Stimulated activated CD4-positive, alpha-beta T cell treated with anti-CD3 and anti-CD28 coated beads, Interleukin-4, amount 100 ng/mL, for 4 hours (primary cell): Measurements from ENCODE around the gene PHLPP2.

Experiments used
- DNase-seq, 2 experiments: peaks; one replicate each; pipeline ENCODE4 v3.0.0-alpha.2; 2020

The PHLPP2 gene

GRCh38 chr16:71669926-71670536 lies 54.5 kb downstream of the PHLPP2 start:
- DNase-seq, result no peak

GRCh38 chr16:71666928-71667707 lies 57.4 kb downstream of the PHLPP2 start:
- DNase-seq, result no peak

- no peak for DNase-seq
These were observed 58.2 kb downstream of the PHLPP2 start for GRCh38 chr16:71666264-71666663.

- DNase-seq, result no peak
These were observed 65.0 kb downstream of the PHLPP2 start for GRCh38 chr16:71659471-71659870.

GRCh38 chr16:71658771-71659170 lies 65.7 kb downstream of the PHLPP2 start:
- no peak for DNase-seq

- DNase-seq, result no peak
These were observed 74.8 kb downstream of the PHLPP2 start for GRCh38 chr16:71649704-71650103.

- DNase-seq, result no peak
These were observed 75.6 kb downstream of the PHLPP2 start for GRCh38 chr16:71648921-71649320.

- no peak for DNase-seq
These were observed 76.3 kb downstream of the PHLPP2 start for GRCh38 chr16:71648162-71648561.

- DNase-seq, result no peak
These were observed 77.1 kb downstream of the PHLPP2 start for GRCh38 chr16:71647391-71647790.

- no peak for DNase-seq
These were observed 79.1 kb downstream of the PHLPP2 start for GRCh38 chr16:71645450-71645849.

GRCh38 chr16:71637398-71637797 lies 87.1 kb downstream of the PHLPP2 start:
- DNase-seq, result no peak

GRCh38 chr16:71635632-71636031 lies 88.9 kb downstream of the PHLPP2 start:
- no peak for DNase-seq

- no peak for DNase-seq
These were observed 92.7 kb downstream of the PHLPP2 start for GRCh38 chr16:71631776-71632175.

GRCh38 chr16:71630808-71631207 lies 93.7 kb downstream of the PHLPP2 start:
- no peak for DNase-seq

GRCh38 chr16:71629278-71630016 lies 95.1 kb downstream of the PHLPP2 start:
- DNase-seq, result no peak

- DNase-seq, result no peak
These were observed 95.7 kb downstream of the PHLPP2 start for GRCh38 chr16:71628810-71629209.

GRCh38 chr16:71627731-71628181 lies 96.7 kb downstream of the PHLPP2 start:
- DNase-seq, result no peak

- no peak for DNase-seq
These were observed 97.7 kb downstream of the PHLPP2 start for GRCh38 chr16:71626858-71627213.

- DNase-seq, result peak in 1 of 2 experiments; percentile 25
These were observed 98.3 kb downstream of the PHLPP2 start, which contains the start of gene MARVELD3 for GRCh38 chr16:71626018-71626857. TSS of gene MARVELD3 (plus strand) at chr16:71626184. CDS start at chr16:71626230, 46 bp downstream.

- no peak for DNase-seq
These were observed 99.2 kb downstream of the PHLPP2 start for GRCh38 chr16:71625113-71625850.

- DNase-seq, result no peak
These were observed 100.9 kb downstream of the PHLPP2 start for GRCh38 chr16:71623597-71623996.

- DNase-seq, result no peak
These were observed 102.4 kb downstream of the PHLPP2 start for GRCh38 chr16:71622088-71622487.
